GM19468 (cell line): ENCODE measurements around the gene CELSR1.

Experiments
- ATAC-seq: cut with Tn5 transposase; IDR thresholded peaks from one replicate; pipeline ENCODE4 v1.9.1; 2021; ENCODE audit warnings: mild to moderate bottlenecking, moderate library complexity, moderate number of reproducible peaks; ENCODE audit not compliant: unreplicated experiment; ENCODE audit errors: extremely low read depth

Gene CELSR1

GRCh38 chr22:46430961-46431838 is 106.2 kb downstream of the CELSR1 start:
- ATAC-seq, result no peak

DNA sequence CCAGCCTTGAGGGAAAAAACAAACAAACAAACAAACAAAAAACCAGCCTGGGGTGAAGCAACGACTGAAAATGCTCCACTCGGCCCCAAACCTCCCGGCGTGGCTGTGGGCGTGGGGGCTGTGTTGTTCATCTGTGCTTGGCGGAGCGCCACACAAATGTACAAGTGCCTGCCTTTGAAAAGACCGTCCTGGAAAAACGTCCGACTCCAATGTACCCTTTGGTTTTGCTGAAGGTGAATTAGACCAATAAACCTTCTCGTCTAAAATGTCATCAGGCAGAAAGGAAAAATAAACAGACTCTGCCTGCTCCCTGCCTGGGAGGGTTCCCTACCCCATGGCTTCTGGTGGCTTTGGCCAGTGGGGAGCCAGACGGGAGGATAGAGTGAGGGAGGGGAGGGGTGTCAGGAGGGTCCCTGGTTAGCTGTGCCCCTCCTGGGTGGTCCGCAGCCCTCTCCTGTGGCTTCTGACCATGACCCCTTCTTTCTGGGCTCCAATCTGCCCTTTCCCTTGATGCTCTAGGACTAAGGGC is 108.0 kb downstream of the CELSR1 start:
- ATAC-seq, result no peak

DNA sequence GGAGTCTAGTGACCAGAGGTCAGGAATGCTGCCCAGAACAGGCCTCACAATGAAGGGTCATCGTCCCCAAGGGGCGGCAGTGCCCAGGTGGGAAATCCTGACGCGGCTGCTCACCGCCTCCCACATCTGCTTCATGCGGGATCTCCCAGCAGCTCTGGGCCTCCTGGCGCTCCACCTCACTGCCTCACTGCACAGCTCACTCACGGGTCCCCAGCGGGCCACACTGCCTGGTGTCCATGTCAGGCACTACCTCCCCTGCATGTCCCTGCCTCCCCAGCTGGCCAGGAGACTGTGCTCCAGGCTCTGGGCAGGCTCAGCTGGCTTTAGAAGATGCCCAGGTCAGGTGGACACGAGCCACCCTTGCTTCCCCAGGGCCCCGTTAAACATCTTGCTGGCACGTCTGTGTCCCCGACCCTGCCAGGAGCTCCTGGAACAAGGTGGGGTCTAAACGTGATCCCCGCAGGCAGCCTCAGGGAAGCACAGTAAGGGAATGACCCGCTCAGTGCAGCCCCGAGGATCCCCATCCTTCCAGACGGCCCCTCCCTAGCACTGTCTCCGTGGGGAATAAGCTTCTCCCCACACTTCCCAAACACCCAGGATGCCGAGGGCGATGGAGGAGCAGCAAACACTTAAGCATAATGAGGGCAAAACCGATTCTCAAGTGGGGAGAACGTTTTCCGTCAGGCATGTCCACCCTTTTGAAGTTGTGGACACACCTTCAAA is 108.7 kb downstream of the CELSR1 start:
- ATAC-seq, result no peak

DNA sequence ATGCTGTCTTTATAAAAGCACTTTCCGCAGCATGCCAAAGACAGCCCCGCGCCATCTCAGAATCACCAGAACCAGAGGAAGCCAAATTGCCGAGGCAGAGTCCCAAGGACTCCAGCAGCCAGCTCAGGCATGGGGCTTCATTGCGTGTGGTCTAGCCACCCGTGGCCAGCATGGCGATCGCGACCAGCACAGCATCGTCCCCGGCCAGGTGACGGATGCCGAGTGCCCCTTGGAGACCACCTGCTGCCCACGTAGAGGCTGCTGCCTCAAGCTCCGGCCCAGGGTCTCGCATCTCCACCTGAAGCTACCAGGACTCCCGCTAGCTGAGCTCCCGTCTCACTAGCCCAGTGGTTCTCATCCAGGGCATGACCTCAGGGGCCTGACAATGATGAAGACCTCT is 109.2 kb downstream of the CELSR1 start:
- no peak for ATAC-seq

DNA sequence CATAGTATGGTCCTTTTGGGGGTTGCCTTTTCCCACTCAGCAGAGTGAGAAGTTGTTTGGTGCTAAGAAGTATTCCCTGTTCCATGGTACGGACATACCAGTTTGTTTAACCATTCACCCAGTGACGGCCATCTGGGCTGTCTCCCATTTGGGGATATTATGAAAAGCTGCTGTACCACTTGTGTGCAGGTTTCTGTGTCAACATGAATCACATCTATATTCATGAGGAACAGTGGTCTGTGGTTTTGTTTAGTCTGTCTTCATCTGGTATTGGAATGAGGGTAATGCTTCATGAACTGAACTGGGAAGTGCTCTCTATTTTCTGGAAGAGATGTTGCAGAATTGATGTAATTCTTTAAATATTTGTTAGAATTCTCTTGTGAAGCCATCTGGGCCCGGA is 112.4 kb downstream of the CELSR1 start:
- ATAC-seq, result no peak

DNA sequence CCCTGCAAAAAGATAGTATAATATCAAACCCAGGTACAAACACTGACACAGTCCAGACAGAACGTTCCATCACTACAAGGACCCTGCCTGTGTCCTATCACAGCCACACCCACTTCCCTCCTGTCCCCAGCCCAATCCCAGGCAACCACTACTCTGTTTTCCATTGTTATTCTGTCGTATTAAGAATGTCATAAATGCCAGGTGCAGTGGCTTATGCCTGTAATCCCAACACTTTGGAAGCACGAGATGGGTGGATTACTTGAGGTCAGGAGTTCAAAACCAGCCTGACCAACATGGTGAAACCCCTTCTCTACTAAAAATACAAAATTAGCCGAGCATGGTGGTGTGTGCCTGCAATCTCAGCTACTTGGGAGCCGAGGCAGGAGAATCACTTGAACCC is 112.9 kb downstream of the CELSR1 start:
- no peak for ATAC-seq

DNA sequence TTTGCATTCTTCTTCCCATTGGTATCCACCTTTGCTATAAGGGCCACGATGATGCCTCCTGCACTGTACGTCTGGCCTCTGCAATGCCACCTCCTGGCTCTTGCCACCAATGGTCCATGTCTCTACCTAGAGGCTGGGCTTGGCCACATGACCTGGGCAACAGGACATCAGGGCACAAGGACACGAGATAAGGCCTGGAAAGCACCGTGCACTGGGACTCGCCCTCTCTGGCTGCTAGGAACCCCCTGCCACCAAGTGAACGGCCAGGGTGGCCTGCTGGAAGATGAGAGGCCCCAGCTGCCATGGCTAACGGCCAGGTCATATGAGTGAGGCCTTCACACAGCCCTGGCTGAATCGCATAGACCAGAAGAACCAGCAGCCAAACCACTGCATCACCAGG is 114.5 kb downstream of the CELSR1 start:
- ATAC-seq, result no peak

GRCh38 chr22:46421267-46421666 is 116.2 kb downstream of the CELSR1 start:
- no peak for ATAC-seq

DNA sequence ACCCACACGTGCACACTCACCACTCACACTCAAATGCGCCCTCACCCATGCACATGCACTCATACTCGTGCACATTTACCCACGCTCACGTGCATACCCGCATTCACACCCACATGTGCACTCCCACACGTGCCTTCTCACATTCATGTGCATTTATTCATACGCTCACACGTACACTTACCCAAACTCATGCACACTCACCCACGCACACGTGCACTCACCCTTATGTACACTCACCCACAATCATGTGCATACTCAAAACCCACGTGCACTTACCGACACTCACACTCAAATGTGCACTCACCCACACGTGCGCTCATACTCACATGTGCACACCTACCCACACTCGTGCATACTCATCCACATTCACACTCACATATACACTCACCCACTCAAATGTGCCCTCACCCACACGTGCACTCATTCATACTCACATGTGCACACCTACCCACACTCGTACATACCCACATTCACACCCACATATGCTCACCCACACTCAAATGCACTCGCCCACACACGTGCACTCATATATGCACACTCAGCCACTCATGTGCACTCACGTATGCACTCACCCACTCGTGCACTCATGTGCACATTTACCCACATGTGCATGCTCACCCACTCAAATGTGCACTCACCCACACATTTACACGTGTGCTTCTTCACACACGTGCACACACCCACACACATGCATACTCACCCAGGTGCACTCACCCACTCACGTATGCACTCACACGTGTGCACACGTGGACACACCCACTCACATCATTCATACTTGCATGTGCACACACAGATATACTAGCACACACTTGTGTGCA is 117.5 kb downstream of the CELSR1 start:
- ATAC-seq, result no peak

GRCh38 chr22:46418827-46419226 is 118.6 kb downstream of the CELSR1 start:
- ATAC-seq, result no peak

GRCh38 chr22:46417769-46418168 is 119.7 kb downstream of the CELSR1 start:
- ATAC-seq, result no peak

GRCh38 chr22:46416891-46417580 is 120.4 kb downstream of the CELSR1 start:
- no peak for ATAC-seq

DNA sequence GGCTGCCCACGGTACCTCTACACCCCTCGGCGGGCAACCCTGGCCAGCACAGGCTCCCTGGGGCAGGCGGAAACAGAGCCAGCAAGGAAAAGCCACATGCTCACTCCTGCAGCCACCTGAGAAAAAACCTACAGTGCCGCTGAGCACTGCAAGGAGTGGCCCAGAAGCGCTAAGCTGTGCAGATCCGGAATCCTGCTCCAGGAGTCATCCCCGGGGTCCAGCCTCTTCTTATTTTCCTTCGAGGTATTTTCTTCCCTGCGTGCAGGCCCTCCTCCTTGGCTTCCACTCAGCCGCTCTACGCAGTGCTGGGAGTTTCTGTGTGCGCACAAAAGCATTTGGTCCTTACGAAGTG is 120.9 kb downstream of the CELSR1 start:
- ATAC-seq, result no peak

- ATAC-seq, result no peak
Measured at GRCh38 chr22:46415776-46416519, 121.5 kb downstream of the CELSR1 start.

DNA sequence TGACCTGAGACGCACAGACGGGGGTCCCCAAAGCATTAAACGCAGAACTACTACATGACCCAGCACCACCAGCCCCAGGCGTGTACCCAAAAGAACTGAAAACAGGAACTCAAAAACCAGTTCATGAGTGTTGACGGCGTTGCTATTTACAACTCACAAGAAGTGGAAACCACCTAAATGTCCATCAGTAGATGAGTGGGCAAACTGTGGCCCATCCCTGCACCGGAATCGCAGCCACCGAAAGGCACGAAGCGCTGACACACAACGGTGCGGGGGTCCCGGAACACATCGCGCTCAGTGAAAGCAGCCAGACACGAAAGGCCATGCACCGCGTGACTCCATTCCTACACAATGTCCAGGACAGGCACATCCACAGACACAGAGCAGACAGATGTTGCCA is 122.7 kb downstream of the CELSR1 start:
- no peak for ATAC-seq

GRCh38 chr22:46413725-46414379 is 123.6 kb downstream of the CELSR1 start:
- no peak for ATAC-seq

GRCh38 chr22:46411347-46411746 is 126.1 kb downstream of the CELSR1 start:
- ATAC-seq, result no peak

DNA sequence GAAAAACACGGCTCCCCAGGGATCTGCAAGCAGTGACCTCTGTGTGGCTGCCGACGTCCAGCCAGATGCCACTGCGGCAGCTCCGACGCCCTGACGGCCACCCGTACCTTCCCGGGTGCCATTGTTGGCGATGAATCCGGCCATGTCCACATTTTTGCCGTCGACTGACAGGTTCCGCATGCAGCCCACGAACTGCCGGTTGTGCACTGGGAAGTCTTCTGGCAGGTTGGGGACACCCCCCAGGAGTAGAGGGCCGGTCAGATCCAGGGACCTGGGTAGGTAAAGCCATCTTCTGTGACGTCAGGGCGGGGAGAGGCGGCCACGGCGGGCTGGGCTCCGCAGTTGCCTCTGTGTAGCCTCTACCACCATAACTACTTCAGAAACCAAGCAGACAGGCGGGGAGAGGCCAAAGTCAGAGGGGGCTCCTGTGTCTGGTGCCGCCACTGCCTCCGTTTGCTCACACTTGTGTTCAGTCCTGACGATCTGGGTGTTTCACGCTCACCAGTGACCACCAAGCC is 127.1 kb downstream of the CELSR1 start:
- ATAC-seq, result no peak
